IMR-90 (cell line): ENCODE results near the gene CNFN. TPM values are rescaled to one million over a fixed set of nuclear protein-coding genes. Genes with fewer than 3 reads are reported as not detected.

Experiments
- ATAC-seq: fragments of 200-7000 bp; cut with Tn5 transposase; 2 replicates; pipeline ENCODE4 v1.9.1; 2020; ENCODE audit warnings: low read depth, mild to moderate bottlenecking, moderate library complexity
- BruUV-seq: library from RNA; stranded (reverse); fragments of 400-500 nt; replicated peaks from 2 replicates; lab custom pipeline; 2021; lab: Mats Ljungman, UMichigan
- CTCF ChIA-PET: fragments of 300-600 bp; formaldehyde crosslinking; extraction: SDS; loops from one replicate; lab custom pipeline; 2021; ENCODE audit warnings: antibody characterized with exemption; lab: Yijun Ruan, JAX
- POLR2A ChIA-PET: fragments of 300-600 bp; sonication (Branson Sonifier 250); formaldehyde crosslinking; loops from one replicate; lab custom pipeline; 2022; ENCODE audit warnings: antibody characterized with exemption; ENCODE audit not compliant: unreplicated experiment; lab: Charles Lee
- DNase-seq: peaks from one replicate; pipeline ENCODE4 v3.0.0; 2013
- H2AFZ ChIP-seq: replicated peaks from 2 replicates; pipeline ENCODE3; 2013; ENCODE audit warnings: low read length, mild to moderate bottlenecking; ENCODE audit not compliant: poor library complexity
- H2AK5ac ChIP-seq: 2 replicates; pipeline ENCODE4 v1.6.1; 2013; ENCODE audit warnings: low read depth, low read length, inconsistent platforms
- H2AK9ac ChIP-seq: replicated peaks from 2 replicates; pipeline ENCODE3; 2013; ENCODE audit warnings: mild to moderate bottlenecking, low read depth, low read length, moderate library complexity; ENCODE audit not compliant: poor library complexity
- H2BK120ac ChIP-seq: 2 replicates; pipeline ENCODE4 v1.6.1; 2013; ENCODE audit warnings: low read depth, low read length, inconsistent platforms
- H2BK15ac ChIP-seq: 3 replicates; pipeline ENCODE4 v1.6.1; 2013; ENCODE audit warnings: low read depth, low read length, inconsistent platforms
- H2BK20ac ChIP-seq: 2 replicates; pipeline ENCODE4 v1.6.1; 2013; ENCODE audit warnings: low read depth, mild to moderate bottlenecking, inconsistent platforms, low read length, moderate library complexity
- H2BK5ac ChIP-seq: 2 replicates; pipeline ENCODE4 v1.6.1; 2013; ENCODE audit warnings: mild to moderate bottlenecking, low read depth, low read length, inconsistent platforms; ENCODE audit not compliant: poor library complexity, severe bottlenecking
- H3K14ac ChIP-seq: replicated peaks from 2 replicates; pipeline ENCODE4 v1.6.1; 2013; ENCODE audit warnings: low read depth, low read length, inconsistent platforms
- H3K18ac ChIP-seq: 2 replicates; pipeline ENCODE4 v1.6.1; 2013; ENCODE audit warnings: low read depth, low read length, control low read depth
- H3K23ac ChIP-seq: 2 replicates; pipeline ENCODE4 v1.6.1; 2013; ENCODE audit warnings: low read depth, low read length, inconsistent platforms
- H3K27ac ChIP-seq: 2 replicates; pipeline ENCODE4 v1.5.1; 2013; ENCODE audit warnings: mild to moderate bottlenecking, control low read depth, low read length; ENCODE audit not compliant: insufficient read depth
- H3K27me3 ChIP-seq: 2 replicates; pipeline ENCODE4 v1.6.1; 2013; ENCODE audit warnings: low read length; ENCODE audit not compliant: control insufficient read depth, insufficient read depth
- H3K36me3 ChIP-seq: 2 replicates; pipeline ENCODE4 v1.6.1; 2013; ENCODE audit warnings: low read length, mixed read lengths; ENCODE audit not compliant: control insufficient read depth, insufficient read depth
- H3K4ac ChIP-seq: 2 replicates; pipeline ENCODE4 v1.6.1; 2013; ENCODE audit warnings: low read depth, low read length, inconsistent platforms
- H3K4me1 ChIP-seq: 2 replicates; pipeline ENCODE4 v1.6.1; 2013; ENCODE audit warnings: low read length, mixed read lengths; ENCODE audit not compliant: control insufficient read depth, insufficient read depth
- H3K4me2 ChIP-seq: 2 replicates; pipeline ENCODE4 v1.6.1; 2013; ENCODE audit warnings: low read depth, mild to moderate bottlenecking, control low read depth, low read length, moderate library complexity
- H3K4me3 ChIP-seq: 2 replicates; pipeline ENCODE4 v1.5.1; 2013; ENCODE audit warnings: low read depth, mild to moderate bottlenecking, control low read depth, low read length, moderate library complexity; ENCODE audit not compliant: insufficient read depth
- H3K56ac ChIP-seq: 2 replicates; pipeline ENCODE4 v1.6.1; 2013; ENCODE audit warnings: low read length, inconsistent platforms; ENCODE audit not compliant: insufficient read depth; ENCODE audit errors: extremely low read depth
- H3K79me1 ChIP-seq, 2 experiments: 2 replicates each; pipeline ENCODE4 v1.6.1; 2013; ENCODE audit warnings: low read length in 2 of 2, inconsistent platforms in 1 of 2, low read depth in 1 of 2
- H3K9ac ChIP-seq: 2 replicates; pipeline ENCODE4 v1.6.1; 2013; ENCODE audit warnings: low read depth, low read length, control low read depth
- H3K9me1 ChIP-seq: 2 replicates; pipeline ENCODE4 v1.6.1; 2013; ENCODE audit warnings: low read length, inconsistent platforms; ENCODE audit not compliant: insufficient read depth
- H3K9me3 ChIP-seq: 2 replicates; pipeline ENCODE4 v1.6.1; 2013; ENCODE audit warnings: low read length; ENCODE audit not compliant: control insufficient read depth, insufficient read depth
- H4K20me1 ChIP-seq: 2 replicates; pipeline ENCODE4 v1.6.1; 2013; ENCODE audit warnings: low read length, inconsistent platforms; ENCODE audit not compliant: insufficient read depth
- H4K5ac ChIP-seq: 2 replicates; pipeline ENCODE4 v1.6.1; 2013; ENCODE audit warnings: mild to moderate bottlenecking, low read depth, low read length, control low read depth
- H4K8ac ChIP-seq, 2 experiments: 2 replicates each; pipeline ENCODE4 v1.6.1; 2013; ENCODE audit warnings: low read depth in 2 of 2, low read length in 2 of 2, control low read depth in 1 of 2, inconsistent platforms in 1 of 2
- H4K91ac ChIP-seq: 2 replicates; pipeline ENCODE4 v1.6.1; 2013; ENCODE audit warnings: low read depth, low read length, inconsistent platforms; ENCODE audit not compliant: insufficient read depth
- BHLHE40 ChIP-seq: fragments of 150-350 bp; IDR thresholded peaks from 2 replicates; pipeline ENCODE4 v1.6.1; 2016; ENCODE audit warnings: mild to moderate bottlenecking, low read depth, low read length
- CEBPB ChIP-seq: IDR thresholded peaks from 2 replicates; pipeline ENCODE4 v1.6.1; 2012; ENCODE audit warnings: low read depth, low read length, improper control_type of control experiment
- CHD1 ChIP-seq: IDR thresholded peaks from 2 replicates; pipeline ENCODE4 v1.6.1; 2012; ENCODE audit warnings: low read depth, low read length, improper control_type of control experiment
- CTCF ChIP-seq: conservative IDR thresholded peaks from 2 replicates; pipeline ENCODE4 v1.5.1; 2012; ENCODE audit warnings: mild to moderate bottlenecking, low read depth, low read length, improper control_type of control experiment
- ELK1 ChIP-seq: fragments of 150-350 bp; IDR thresholded peaks from 2 replicates; pipeline ENCODE4 v1.6.1; 2016; ENCODE audit warnings: low read depth, mild to moderate bottlenecking, low read length, moderate library complexity, borderline replicate concordance
- FOS ChIP-seq: fragments of 150-350 bp; IDR thresholded peaks from 2 replicates; pipeline ENCODE4 v1.6.1; 2016; ENCODE audit warnings: low read depth, low read length
- MAFK ChIP-seq: IDR thresholded peaks from 2 replicates; pipeline ENCODE4 v1.6.1; 2012; ENCODE audit warnings: low read depth, low read length, improper control_type of control experiment
- MAZ ChIP-seq: IDR thresholded peaks from 2 replicates; pipeline ENCODE4 v1.6.1; 2012; ENCODE audit warnings: low read depth, mild to moderate bottlenecking, low read length, improper control_type of control experiment, moderate library complexity, borderline replicate concordance
- MXI1 ChIP-seq: IDR thresholded peaks from 2 replicates; pipeline ENCODE4 v1.6.1; 2012; ENCODE audit warnings: low read depth, mild to moderate bottlenecking, low read length, moderate library complexity, borderline replicate concordance
- NFE2L2 ChIP-seq: fragments of 150-350 bp; IDR thresholded peaks from 2 replicates; pipeline ENCODE4 v1.6.1; 2016; ENCODE audit warnings: low read depth, mild to moderate bottlenecking, low read length
- POLR2A ChIP-seq: IDR thresholded peaks from 2 replicates; pipeline ENCODE4 v1.6.1; 2012; ENCODE audit warnings: mild to moderate bottlenecking, low read depth, low read length
- RAD21 ChIP-seq: IDR thresholded peaks from 2 replicates; pipeline ENCODE4 v1.6.1; 2012; ENCODE audit warnings: low read length, improper control_type of control experiment
- RCOR1 ChIP-seq: IDR thresholded peaks from 2 replicates; pipeline ENCODE4 v1.6.1; 2012; ENCODE audit warnings: mild to moderate bottlenecking, low read length, improper control_type of control experiment; ENCODE audit not compliant: insufficient replicate concordance
- RFX5 ChIP-seq: IDR thresholded peaks from 2 replicates; pipeline ENCODE4 v1.8.0; 2012; ENCODE audit warnings: low read depth, mild to moderate bottlenecking, low read length, moderate library complexity
- SMC3 ChIP-seq: fragments of 150-350 bp; IDR thresholded peaks from 2 replicates; pipeline ENCODE4 v1.6.1; 2016; ENCODE audit warnings: low read depth, mild to moderate bottlenecking, antibody characterized with exemption, low read length, moderate library complexity
- USF2 ChIP-seq: fragments of 150-350 bp; IDR thresholded peaks from 2 replicates; pipeline ENCODE4 v1.6.1; 2017; ENCODE audit warnings: mild to moderate bottlenecking, antibody characterized with exemption, low read length, low read depth
- WGBS, 2 experiments: methylation state at CpG; one replicate each; pipeline versions ENCODE4 v1.1.5 to v1.1.7; 2013; ENCODE audit warnings: missing lambda C conversion rate in 2 of 2; ENCODE audit not compliant: insufficient read length in 1 of 2; ENCODE audit errors: extremely low coverage in 2 of 2; 5-methylcytosine and 5-hydroxymethylcytosine counted together
- dilution Hi-C: fragments of 300-500 bp; cut with HindIII; formaldehyde crosslinking; loops from one replicate; pipeline ENCODE4 v1.14.3; 2018; ENCODE audit warnings: low sequenced_read_pairs; ENCODE audit not compliant: unreplicated experiment
- in situ Hi-C: fragments of 300-500 bp; cut with MboI; formaldehyde crosslinking; loops from 3 replicates; pipeline ENCODE4 v1.14.3; 2019; ENCODE audit warnings: low sequenced_read_pairs, inconsistent platforms, mixed read lengths
- intact Hi-C: fragments of 100-400 bp; cut with micrococcal nuclease; formaldehyde crosslinking; loops from 2 replicates; pipeline ENCODE4 v1.10.0; 2022
- polyA plus RNA-seq, 3 experiments: library from polyadenylated mRNA; depleted of rRNA; stranded (reverse); fragments of >200 nt; gene quantifications; 2 replicates each; pipeline ENCODE4 v1.2.3, GENCODE V29; 2012; ENCODE audit warnings: low replicate concordance in 1 of 3
- total RNA-seq: library from RNA; depleted of rRNA; stranded (reverse); fragments of >200 nt; gene quantifications from 2 replicates; pipeline ENCODE4 v1.2.3, GENCODE V29; 2012

Gene CNFN
- total and polyA plus RNA-seq, 2 of the 4 experiments (the other 2 are of a cell fraction): 1.2 TPM; not detected in 1

GRCh38 chr19:42424712-42425131 lies 34.6 kb upstream of the CNFN start:
- H3K9me3 ChIP-seq: no peaks in the 10 kb centered on the region
- DNase-seq (no peak), ATAC-seq (no peak)
- in situ Hi-C loops: no loop called here
- no peak overlapping the region for H2BK5ac ChIP-seq
- dilution Hi-C loops: no loop called here
- H4K20me1 ChIP-seq: peaks cover 8% of the 10 kb centered on the region; the same call in 1 of the 2 replicates
- H2AK5ac ChIP-seq: no peak overlapping the region
- ChIA-PET CTCF (interaction anchor here (0.9 to 2.4 kb wide), 3 partner anchors 9 to 24 kb away, joined by 3 to 8 read pairs (median 4); no protein-coding TSS in a partner anchor), POLR2A (no interaction called here)
- H2BK20ac ChIP-seq: no peak overlapping the region
- no peak overlapping the region for H3K4me3 ChIP-seq
- intact Hi-C loops: no loop called here
- TF ChIP-seq RFX5 (no peak), CHD1 (no peak), NFE2L2 (no peak), ELK1 (no peak), MAZ (no peak), CEBPB (no peak), USF2 (no peak), CTCF (no peak), MXI1 (no peak), MAFK (no peak), SMC3 (no peak), FOS (no peak), POLR2A (no peak), RAD21 (no peak), BHLHE40 (no peak), RCOR1 (no peak)
- no peak overlapping the region for H2AK9ac ChIP-seq
- H2BK120ac ChIP-seq: no peak overlapping the region
- no peak overlapping the region for H3K23ac ChIP-seq
- H2BK15ac ChIP-seq: no peak overlapping the region
- H2AFZ ChIP-seq: peak overlapping the region; percentile 96
- WGBS, 2 experiments: 66% methylated on average over 5 of the region's 13 CpGs; no CpG with 5 or more reads in 1 of the 2 experiments
- H3K27me3 ChIP-seq: no peaks in the 10 kb centered on the region
- no peak overlapping the region for H3K9ac ChIP-seq
- no peak overlapping the region for H3K56ac ChIP-seq
- H3K18ac ChIP-seq: no peak overlapping the region
- H3K79me1 ChIP-seq: peaks cover 4 to 18% of the 10 kb centered on the region in 2 experiments; a peak in 2 of 4 replicates
- no peak overlapping the region for H3K27ac ChIP-seq
- H4K5ac ChIP-seq: no peak overlapping the region
- H3K4me2 ChIP-seq: no peak overlapping the region
- H4K8ac ChIP-seq: no peak overlapping the region
- H3K4ac ChIP-seq: no peak overlapping the region
- H3K14ac ChIP-seq: no peak overlapping the region
- H3K9me1 ChIP-seq: peaks cover 11% of the 10 kb centered on the region
- no peaks in the 10 kb centered on the region for H3K36me3 ChIP-seq
- H4K91ac ChIP-seq: no peak overlapping the region
- no TSS peak for BruUV-seq
- peaks cover 9% of the 10 kb centered on the region for H3K4me1 ChIP-seq
